Stimulated activated CD4-positive, alpha-beta T cell treated with anti-CD3 and anti-CD28 coated beads, Interleukin-4, amount 100 ng/mL, for 1 hour (primary cell): ENCODE results near the gene PDE5A.
"Not testable (repeated sequence)": the region's sequence is repeated elsewhere in the genome, so short reads cannot be mapped to it uniquely, and the experiment has no call there.

Experiments used
- DNase-seq: peaks from one replicate; pipeline ENCODE4 v3.0.0-alpha.2; 2020

The PDE5A gene

DNA sequence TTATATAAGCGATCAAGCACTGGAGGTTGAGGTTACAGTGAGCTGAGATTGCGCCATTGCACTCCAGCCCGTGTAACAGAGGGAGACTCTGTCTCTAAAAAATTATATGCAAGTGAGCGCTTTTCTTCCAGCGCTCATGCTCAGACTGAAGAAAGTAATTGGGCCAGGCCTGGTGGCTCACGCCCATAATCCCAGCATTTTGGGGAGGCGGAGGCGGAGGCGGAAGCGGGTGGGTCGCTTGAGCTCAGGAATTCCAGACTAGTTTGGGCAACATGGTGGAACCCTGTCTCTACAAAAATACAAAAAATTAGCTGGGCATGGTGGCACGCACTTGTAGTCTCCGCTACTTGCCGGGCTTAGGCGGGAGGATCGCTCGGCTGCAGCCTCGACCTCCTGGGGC lies 172.9 kb downstream of the PDE5A start:
- DNase-seq: not testable (repeated sequence)

DNA sequence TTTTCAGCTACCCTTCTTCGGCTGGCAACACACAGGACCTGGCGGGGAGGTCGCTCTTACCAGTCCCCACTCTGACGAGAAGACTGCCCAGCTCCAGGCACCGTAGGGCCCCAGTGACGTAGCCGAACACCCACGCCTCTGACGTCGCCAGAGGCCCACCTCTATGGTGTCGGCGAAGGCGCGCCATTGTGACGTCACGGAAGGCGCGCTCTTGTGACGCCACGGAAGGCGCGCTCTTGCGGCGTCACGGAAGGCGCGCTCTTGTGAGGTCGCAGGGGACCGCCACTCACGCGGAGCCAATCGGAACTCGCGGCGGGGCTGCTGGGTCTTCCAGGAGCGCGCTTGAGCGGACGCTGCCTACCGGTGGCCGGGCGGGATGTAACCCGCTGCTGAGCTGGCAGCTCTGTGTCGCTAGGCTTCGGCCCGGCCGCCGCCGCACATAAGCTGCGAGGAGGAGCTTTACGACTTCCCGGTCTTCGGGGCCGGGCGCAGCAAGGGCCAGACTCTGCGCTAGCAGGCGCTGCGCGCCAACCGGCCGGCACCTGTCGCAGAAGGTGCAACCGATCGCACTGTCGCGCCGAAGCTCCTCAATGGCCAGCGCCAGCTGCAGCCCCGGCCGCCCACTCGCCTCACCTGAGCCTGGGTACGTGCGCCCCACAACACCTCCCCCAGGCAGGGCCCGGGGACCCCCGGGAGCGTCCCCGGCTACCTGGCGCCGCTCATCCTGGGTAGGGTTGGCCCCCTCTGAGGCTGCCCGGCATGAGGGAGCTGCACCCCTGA lies 173.9 kb downstream of the PDE5A start:
- peak; percentile 99 for DNase-seq

DNA sequence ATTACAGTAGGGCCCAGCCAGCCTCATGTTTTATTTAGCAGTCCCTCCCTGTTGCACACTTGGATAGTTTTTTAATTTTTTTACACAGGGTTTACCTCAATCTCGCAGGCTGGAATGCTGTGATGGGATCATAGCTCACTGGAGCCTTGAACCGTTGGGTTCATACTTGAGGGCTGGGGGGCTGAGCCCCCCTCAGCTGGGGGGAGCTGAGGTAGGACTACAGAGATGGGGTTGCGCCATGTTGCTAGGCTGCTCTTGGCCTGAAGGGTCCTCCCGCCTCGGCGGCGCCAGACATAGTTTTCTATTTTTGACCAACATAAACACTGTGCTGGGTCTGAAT lies 174.5 kb downstream of the PDE5A start:
- not testable (repeated sequence) for DNase-seq

DNA sequence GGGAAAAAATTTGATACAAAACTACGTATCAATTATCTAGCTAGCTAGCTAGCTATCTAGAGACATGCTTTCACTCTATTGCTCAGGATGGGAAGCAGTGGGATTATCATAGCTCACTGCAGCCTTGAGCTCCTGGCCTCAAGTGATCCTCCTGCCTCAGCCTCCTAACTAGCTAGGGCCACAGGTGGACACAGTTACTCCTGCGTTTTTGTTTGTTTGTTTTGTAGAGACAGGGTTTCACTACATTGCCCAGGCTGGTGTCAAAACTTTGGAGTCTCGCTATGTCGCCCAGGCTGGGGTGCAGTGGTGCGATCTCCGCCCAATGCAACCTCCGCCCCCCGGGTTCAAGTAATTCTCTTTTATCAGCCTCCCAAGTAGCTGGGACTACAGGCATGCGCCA lies 175.3 kb downstream of the PDE5A start:
- DNase-seq: not testable (repeated sequence)

DNA sequence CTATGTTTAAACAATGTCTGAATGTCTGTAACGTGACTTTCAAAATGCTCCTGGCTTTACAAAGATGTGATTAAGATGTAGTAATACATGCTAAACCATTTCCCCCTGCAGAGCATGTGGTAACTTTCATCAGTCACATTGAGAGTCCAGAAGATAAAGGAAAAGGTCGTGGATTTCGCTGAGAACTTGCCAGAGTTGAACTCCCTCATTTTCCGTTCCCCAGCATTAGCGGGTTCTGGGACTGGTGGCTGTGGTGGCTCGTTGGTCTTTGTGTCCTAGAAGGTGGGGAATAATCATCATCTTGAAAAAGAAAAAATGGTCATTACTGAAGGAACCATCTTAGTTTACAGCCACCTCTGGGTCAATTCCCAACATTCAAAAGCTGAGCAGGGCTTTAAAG lies 178.8 kb downstream of the PDE5A start:
- DNase-seq: not testable (repeated sequence)
